Lower lobe of right lung (tissue), 2 donors: Measurements from ENCODE around the gene TLE2. TPM values are rescaled to one million over a fixed set of nuclear protein-coding genes. Genes with fewer than 3 reads are reported as not detected.

ENCODE experiments used
- ATAC-seq, 2 donors: fragments of 200-7000 bp; cut with Tn5 transposase; one replicate each; pipeline ENCODE4 v1.9.1; 2020 to 2022; ENCODE audit warnings: mild to moderate bottlenecking in 2 of 2, moderate library complexity in 2 of 2
- DNase-seq: peaks from one replicate; pipeline ENCODE4 v3.0.0-alpha.2; 2020
- H3K27ac ChIP-seq: fragments of 200-600 bp; one replicate; pipeline ENCODE4 v1.8.0; 2022
- H3K27me3 ChIP-seq: fragments of 200-600 bp; one replicate; pipeline ENCODE4 v1.8.0; 2022; ENCODE audit warnings: low read depth
- H3K36me3 ChIP-seq: fragments of 200-600 bp; one replicate; pipeline ENCODE4 v1.8.0; 2022; ENCODE audit warnings: mild to moderate bottlenecking
- H3K4me1 ChIP-seq: fragments of 200-600 bp; one replicate; pipeline ENCODE4 v1.8.0; 2022
- H3K4me3 ChIP-seq: fragments of 200-600 bp; one replicate; pipeline ENCODE4 v1.8.0; 2022; ENCODE audit warnings: mild to moderate bottlenecking
- H3K9me3 ChIP-seq: fragments of 200-600 bp; one replicate; pipeline ENCODE4 v1.8.0; 2022
- CTCF ChIP-seq: fragments of 200-600 bp; IDR thresholded peaks from one replicate; pipeline ENCODE4 v1.8.0; 2022; ENCODE audit warnings: antibody characterized with exemption, mild to moderate bottlenecking
- intact Hi-C: fragments of 100-400 bp; cut with DNase I; formaldehyde crosslinking; loops from one replicate; pipeline ENCODE4 v1.11.0; 2022
- total RNA-seq: library from RNA; stranded (reverse); fragmentation: NEBNext Ultra II Directional; extraction: Animal tissue kit (Norgen Biotek cat#: 25700); gene quantifications from one replicate; pipeline ENCODE4 v1.2.1, GENCODE V29; 2021
- donor health status: DM: no; HTN: yes; CAD: no; lungs with severe emphysema.

TLE2 gene
- total RNA-seq, 1 donor from 2014 or later = 42.7 TPM

GRCh38 chr19:3027292-3027691, 1.8 kb downstream of the TLE2 start:
- Histone ChIP-seq H3K27ac (no peak overlapping the region), H3K36me3 (no peaks in the 10 kb centered on the region), H3K27me3 (peaks cover 4% of the 10 kb centered on the region), H3K4me3 (no peak overlapping the region), H3K4me1 (peaks cover 13% of the 10 kb centered on the region), H3K9me3 (no peaks in the 10 kb centered on the region)
- DNase-seq = no peak
- intact Hi-C loops = no loop called here
- no peak for TF ChIP-seq CTCF
- no peak for ATAC-seq

GRCh38 chr19:3026768-3027167, 2.3 kb downstream of the TLE2 start:
- Histone ChIP-seq H3K27ac (no peak overlapping the region), H3K27me3 (peaks cover 4% of the 10 kb centered on the region), H3K36me3 (no peaks in the 10 kb centered on the region), H3K4me3 (no peak overlapping the region), H3K9me3 (no peaks in the 10 kb centered on the region), H3K4me1 (peaks cover 13% of the 10 kb centered on the region)
- TF ChIP-seq CTCF = no peak
- DNase-seq (no peak), ATAC-seq (no peak)
- intact Hi-C loops = no loop called here

DNA sequence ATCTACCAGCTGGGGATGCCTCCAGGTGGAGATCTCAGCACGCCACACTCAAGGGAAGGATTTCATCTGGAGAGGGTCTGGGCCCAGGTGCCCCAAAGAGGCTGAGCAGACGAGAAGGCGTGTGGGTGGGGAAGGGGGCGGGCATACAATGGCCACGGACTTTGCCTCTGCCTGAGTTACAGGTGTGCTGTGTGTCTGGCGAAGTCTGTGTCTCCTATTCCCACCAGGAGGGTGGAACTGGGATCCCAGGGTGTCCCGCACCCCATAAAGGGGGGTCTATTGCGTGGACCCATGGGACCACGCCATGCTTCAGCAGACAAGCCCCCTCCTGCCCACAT, 3.6 kb downstream of the TLE2 start:
- no peak for TF ChIP-seq CTCF
- peaks cover 4% of the 10 kb centered on the region for H3K27me3 ChIP-seq
- no peak overlapping the region for H3K4me3 ChIP-seq
- no peak for DNase-seq
- no peak overlapping the region for H3K27ac ChIP-seq
- intact Hi-C loops = no loop called here
- peaks cover 13% of the 10 kb centered on the region for H3K4me1 ChIP-seq
- no peaks in the 10 kb centered on the region for H3K36me3 ChIP-seq
- H3K9me3 ChIP-seq = no peaks in the 10 kb centered on the region
- ATAC-seq = no peak

DNA sequence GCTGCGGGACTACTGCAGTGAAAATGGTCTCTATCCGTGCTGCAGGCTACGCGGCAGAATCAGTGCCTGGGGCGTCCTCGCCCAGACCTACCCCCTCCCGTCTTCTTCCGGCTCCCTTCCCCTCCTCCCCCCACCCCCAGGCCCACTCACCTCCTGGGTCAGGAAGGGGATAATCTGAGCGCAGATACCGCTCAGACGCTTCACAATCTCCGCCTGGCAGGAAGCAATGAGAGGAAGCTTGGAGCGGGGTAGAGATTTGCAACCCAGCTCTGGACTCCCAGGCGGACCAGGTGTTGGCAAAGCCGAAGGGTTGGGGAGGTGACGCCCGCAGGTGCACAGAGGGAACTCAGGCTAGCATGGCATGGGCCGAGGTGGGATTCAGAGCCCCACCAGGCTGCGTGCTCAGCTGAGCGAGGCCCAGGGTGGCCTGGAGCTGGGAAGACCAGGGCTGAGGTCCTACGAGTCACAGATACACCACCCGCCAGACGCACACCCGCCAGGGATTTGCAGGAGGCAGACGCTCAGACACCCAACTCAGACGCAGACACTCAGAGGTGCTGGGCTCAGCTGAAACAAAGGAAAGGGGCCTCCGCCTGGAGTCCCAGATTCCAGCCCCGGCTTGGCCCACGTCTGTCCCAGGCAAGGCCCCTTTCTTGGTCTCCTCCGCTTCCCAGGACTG, 4.1 kb downstream of the TLE2 start:
- H3K27me3 ChIP-seq = peaks cover 4% of the 10 kb centered on the region
- no peaks in the 10 kb centered on the region for H3K9me3 ChIP-seq
- no peak overlapping the region for H3K27ac ChIP-seq
- intact Hi-C loops = no loop called here
- peaks cover 13% of the 10 kb centered on the region for H3K4me1 ChIP-seq
- no peak for DNase-seq
- ATAC-seq = no peak
- H3K4me3 ChIP-seq = no peak overlapping the region
- no peak for TF ChIP-seq CTCF
- H3K36me3 ChIP-seq = peaks cover 4% of the 10 kb centered on the region

- ATAC-seq (no peak), DNase-seq (no peak)
- no peak overlapping the region for H3K4me3 ChIP-seq
- H3K4me1 ChIP-seq = peaks cover 8% of the 10 kb centered on the region
- TF ChIP-seq CTCF = no peak
- H3K9me3 ChIP-seq = no peaks in the 10 kb centered on the region
- no peak overlapping the region for H3K27ac ChIP-seq
- intact Hi-C loops = no loop called here
- H3K36me3 ChIP-seq = peaks cover 5% of the 10 kb centered on the region
- H3K27me3 ChIP-seq = peaks cover 4% of the 10 kb centered on the region
These were observed 4.6 kb downstream of the TLE2 start for GRCh38 chr19:3024509-3024869.
